Ascending aorta (tissue), 2 donors: ENCODE data around the gene FARP1. TPM values are rescaled to one million over a fixed set of nuclear protein-coding genes. Genes with fewer than 3 reads are reported as not detected.
A peak's percentile ranks its signal among the peaks of the same experiment; 100 is the strongest.

Source experiments
- DNase-seq, 2 donors: peaks; one replicate each; pipeline ENCODE4 v3.0.0-alpha.2; 2019; ENCODE audit warnings: low spot score in 2 of 2
- H3K27ac ChIP-seq, 2 donors: fragments of 200-600 bp; sonication (generic); one replicate each; pipeline ENCODE4 v1.5.1; 2016 to 2017; ENCODE audit warnings: mild to moderate bottlenecking in 1 of 2
- H3K27me3 ChIP-seq: fragments of 200-600 bp; sonication (generic); one replicate; pipeline ENCODE4 v1.5.1; 2017
- H3K36me3 ChIP-seq, 2 donors: fragments of 200-600 bp; sonication (generic); one replicate each; pipeline ENCODE4 v1.5.1; 2016
- H3K4me1 ChIP-seq, 2 donors: fragments of 200-600 bp; sonication (generic); one replicate each; pipeline ENCODE4 v1.5.1; 2016 to 2017; ENCODE audit warnings: mild to moderate bottlenecking in 1 of 2
- H3K4me3 ChIP-seq, 2 donors: fragments of 200-600 bp; sonication (generic); one replicate each; pipeline ENCODE4 v1.5.1; 2016 to 2017; ENCODE audit warnings: mild to moderate bottlenecking in 1 of 2
- H3K9me3 ChIP-seq, 2 donors: fragments of 200-600 bp; sonication (generic); one replicate each; pipeline ENCODE4 v1.5.1; 2016
- intact Hi-C: fragments of 100-400 bp; cut with DNase I; formaldehyde crosslinking; loops from one replicate; pipeline ENCODE4 v1.15.1; 2023
- total RNA-seq: library from RNA; depleted of rRNA; stranded (reverse); fragments of >200 nt; gene quantifications from one replicate; pipeline ENCODE4 v1.1.0, GENCODE V29; 2016
- TF ChIP-seq, protein P1 (sequence below), 3 experiments: fragments of 200-600 bp in 2 of 3; fragments of 450-650 bp in 1 of 3; sonication (generic) in 2 of 3; IDR thresholded peaks; one replicate each; pipeline ENCODE4 v1.5.1; 2016 to 2019; ENCODE audit warnings: antibody characterized with exemption in 3 of 3, mild to moderate bottlenecking in 1 of 3, moderate library complexity in 1 of 3

The FARP1 gene
- total RNA-seq, 1 donor from 2014 or later = 80.8 TPM

DNA sequence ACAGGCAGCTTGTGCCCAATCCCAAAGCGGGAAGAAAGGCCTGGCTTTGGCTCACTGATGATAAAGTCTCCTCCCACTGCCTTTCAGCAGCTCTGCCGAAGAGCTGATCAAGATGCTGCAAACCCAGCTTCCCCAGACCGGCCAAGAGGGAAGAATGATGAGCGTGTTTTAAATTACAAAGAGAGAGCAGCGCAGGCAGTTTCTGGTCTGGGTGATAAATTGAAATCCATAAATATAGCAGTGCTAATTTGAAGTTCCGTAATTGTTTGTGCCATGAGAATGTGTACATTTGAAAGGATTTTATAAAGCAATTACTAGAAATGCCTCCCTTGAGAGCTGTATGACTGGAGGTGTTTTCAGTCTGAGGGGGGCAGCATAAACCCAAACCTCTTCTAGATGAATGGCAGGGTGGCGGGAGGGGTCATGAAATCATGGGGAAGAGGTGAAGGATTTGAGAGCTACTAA, 262.2 kb downstream of the FARP1 start:
- peak in 1 of 2 donors; percentile 30 for DNase-seq
- H3K36me3 ChIP-seq = no peaks in the 10 kb centered on the region
- no peaks in the 10 kb centered on the region for H3K27me3 ChIP-seq
- H3K4me1 ChIP-seq = no peaks in the 10 kb centered on the region
- intact Hi-C loops = no loop called here
- H3K27ac ChIP-seq = no peak overlapping the region
- no peaks in the 10 kb centered on the region for H3K9me3 ChIP-seq
- H3K4me3 ChIP-seq = no peak overlapping the region
- TF ChIP-seq, protein P1, sequence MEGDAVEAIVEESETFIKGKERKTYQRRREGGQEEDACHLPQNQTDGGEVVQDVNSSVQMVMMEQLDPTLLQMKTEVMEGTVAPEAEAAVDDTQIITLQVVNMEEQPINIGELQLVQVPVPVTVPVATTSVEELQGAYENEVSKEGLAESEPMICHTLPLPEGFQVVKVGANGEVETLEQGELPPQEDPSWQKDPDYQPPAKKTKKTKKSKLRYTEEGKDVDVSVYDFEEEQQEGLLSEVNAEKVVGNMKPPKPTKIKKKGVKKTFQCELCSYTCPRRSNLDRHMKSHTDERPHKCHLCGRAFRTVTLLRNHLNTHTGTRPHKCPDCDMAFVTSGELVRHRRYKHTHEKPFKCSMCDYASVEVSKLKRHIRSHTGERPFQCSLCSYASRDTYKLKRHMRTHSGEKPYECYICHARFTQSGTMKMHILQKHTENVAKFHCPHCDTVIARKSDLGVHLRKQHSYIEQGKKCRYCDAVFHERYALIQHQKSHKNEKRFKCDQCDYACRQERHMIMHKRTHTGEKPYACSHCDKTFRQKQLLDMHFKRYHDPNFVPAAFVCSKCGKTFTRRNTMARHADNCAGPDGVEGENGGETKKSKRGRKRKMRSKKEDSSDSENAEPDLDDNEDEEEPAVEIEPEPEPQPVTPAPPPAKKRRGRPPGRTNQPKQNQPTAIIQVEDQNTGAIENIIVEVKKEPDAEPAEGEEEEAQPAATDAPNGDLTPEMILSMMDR (IDR thresholded peaks at IDR 0.05) = no peak

DNA sequence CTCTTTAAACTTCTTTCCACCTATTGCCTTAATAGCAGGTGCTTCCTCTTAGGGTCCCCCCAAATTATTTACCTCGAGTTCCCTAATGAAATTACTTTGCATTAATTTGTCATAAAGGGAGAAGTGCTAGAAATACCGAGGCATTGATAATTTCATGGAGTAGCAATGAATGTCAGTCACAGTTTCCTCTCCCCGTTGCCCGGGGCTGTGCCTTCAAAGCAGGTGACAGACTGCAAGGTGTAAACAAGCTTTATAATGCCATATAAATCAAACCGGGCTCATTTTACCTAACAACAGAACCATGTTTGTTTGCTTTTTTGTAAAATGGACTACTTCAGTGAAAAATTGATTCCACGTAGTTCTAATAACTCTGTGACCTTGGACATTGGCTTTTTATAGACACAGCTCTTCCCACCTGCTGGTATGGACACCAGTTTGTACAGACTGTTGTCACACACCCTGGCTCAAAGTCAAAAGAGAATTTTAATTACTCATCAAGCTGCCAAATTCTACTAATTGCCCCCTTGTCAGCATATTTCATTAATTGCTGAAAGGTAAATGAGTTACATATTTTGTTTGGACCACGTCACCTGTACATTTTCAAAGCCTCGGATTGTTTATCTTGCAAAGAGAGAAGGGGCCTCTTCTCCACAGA, 262.9 kb downstream of the FARP1 start:
- no peak overlapping the region for H3K4me3 ChIP-seq
- TF ChIP-seq, protein P1 (IDR thresholded peaks at IDR 0.05) = no peak
- H3K4me1 ChIP-seq = no peaks in the 10 kb centered on the region
- H3K9me3 ChIP-seq = no peaks in the 10 kb centered on the region
- H3K27me3 ChIP-seq = no peaks in the 10 kb centered on the region
- intact Hi-C loops = no loop called here
- DNase-seq = no peak
- H3K36me3 ChIP-seq = no peaks in the 10 kb centered on the region
- H3K27ac ChIP-seq = no peak overlapping the region

DNA sequence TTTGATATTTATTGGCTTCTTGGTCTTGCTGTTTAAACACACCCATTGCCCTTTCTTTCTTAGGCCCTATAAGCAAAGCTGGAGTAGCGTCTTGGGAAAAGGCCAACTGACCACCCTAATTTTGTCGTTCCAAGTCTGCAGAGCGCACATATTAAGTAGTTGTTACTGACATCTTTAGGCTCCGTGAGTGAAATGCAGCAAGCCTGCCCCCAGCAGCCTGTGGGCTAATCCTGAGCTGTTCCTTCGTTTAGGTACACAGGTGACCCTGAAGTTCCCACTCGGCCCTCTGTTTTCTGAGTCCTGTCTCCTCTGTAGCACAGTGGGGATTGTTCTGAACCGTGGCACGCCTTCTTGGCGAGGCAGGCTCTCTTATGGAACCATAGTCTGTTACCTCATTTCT, 263.5 kb downstream of the FARP1 start:
- no peaks in the 10 kb centered on the region for H3K4me1 ChIP-seq
- no peak overlapping the region for H3K27ac ChIP-seq
- no peaks in the 10 kb centered on the region for H3K36me3 ChIP-seq
- DNase-seq = peak in 1 of 2 donors; percentile 35
- no peaks in the 10 kb centered on the region for H3K27me3 ChIP-seq
- intact Hi-C loops = no loop called here
- no peaks in the 10 kb centered on the region for H3K9me3 ChIP-seq
- TF ChIP-seq, protein P1 (IDR thresholded peaks at IDR 0.05) = no peak
- no peak overlapping the region for H3K4me3 ChIP-seq

DNA sequence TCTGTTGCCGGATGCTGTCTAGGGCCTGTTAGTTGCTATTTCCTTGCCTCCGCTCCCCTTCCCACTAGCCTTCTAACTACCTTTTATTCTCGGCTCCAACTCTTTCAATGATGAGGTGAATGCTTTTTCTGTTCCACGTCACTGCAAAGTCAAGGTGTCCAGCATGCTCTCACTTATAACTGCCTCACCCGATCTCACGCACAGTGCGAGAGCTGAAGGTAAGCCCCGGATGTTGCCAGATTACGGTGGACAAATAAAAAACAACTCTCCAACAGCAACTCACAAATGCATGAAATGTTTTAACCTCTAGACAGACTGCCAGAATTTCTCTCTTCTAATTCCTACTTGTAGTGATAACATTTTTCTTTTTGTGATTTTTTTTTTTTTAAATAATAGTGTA, 264.1 kb downstream of the FARP1 start:
- no peaks in the 10 kb centered on the region for H3K9me3 ChIP-seq
- H3K36me3 ChIP-seq = no peaks in the 10 kb centered on the region
- H3K4me1 ChIP-seq = no peaks in the 10 kb centered on the region
- TF ChIP-seq, protein P1 (IDR thresholded peaks at IDR 0.05) = no peak
- no peak overlapping the region for H3K27ac ChIP-seq
- H3K4me3 ChIP-seq = no peak overlapping the region
- intact Hi-C loops = no loop called here
- H3K27me3 ChIP-seq = no peaks in the 10 kb centered on the region
- DNase-seq = peak in 1 of 2 donors; percentile 24

DNA sequence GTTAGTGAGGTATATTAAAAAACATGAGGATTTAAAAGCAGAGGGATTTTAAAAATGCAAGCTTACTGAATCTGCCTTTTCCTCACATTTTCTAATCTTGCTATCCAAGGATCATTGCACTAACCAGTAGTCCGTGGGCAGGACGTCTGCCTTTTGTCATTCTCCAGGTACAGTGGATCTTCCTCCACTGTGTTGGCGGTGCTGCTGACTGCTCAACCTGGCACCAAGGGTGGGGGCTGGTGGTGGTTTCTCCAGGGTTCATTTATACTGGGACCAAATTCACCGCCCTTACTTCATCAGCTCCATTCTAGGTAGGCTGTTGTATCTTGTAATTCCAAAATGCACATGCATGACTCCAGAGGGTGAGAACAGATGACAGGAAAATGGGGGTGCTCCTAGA, 264.7 kb downstream of the FARP1 start:
- no peak overlapping the region for H3K27ac ChIP-seq
- intact Hi-C loops = no loop called here
- TF ChIP-seq, protein P1 (IDR thresholded peaks at IDR 0.05) = no peak

More for the DNA sequence above, 264.7 kb downstream of the FARP1 start:
- DNase-seq = peak in 1 of 2 donors; percentile 18
- Histone ChIP-seq H3K36me3 (no peaks in the 10 kb centered on the region), H3K9me3 (no peaks in the 10 kb centered on the region), H3K4me1 (no peaks in the 10 kb centered on the region), H3K4me3 (no peak overlapping the region), H3K27me3 (no peaks in the 10 kb centered on the region)
